HG03558 (cell line): ENCODE data around the gene MCM9.

Experiments
- ATAC-seq: cut with Tn5 transposase; IDR thresholded peaks from one replicate; pipeline ENCODE4 v1.9.1; 2021; ENCODE audit warnings: moderate number of reproducible peaks; ENCODE audit not compliant: unreplicated experiment; ENCODE audit errors: extremely low read depth

The MCM9 gene

GRCh38 chr6:118933855-118934460 lies 1.0 kb downstream of the MCM9 start:
- no peak for ATAC-seq

DNA sequence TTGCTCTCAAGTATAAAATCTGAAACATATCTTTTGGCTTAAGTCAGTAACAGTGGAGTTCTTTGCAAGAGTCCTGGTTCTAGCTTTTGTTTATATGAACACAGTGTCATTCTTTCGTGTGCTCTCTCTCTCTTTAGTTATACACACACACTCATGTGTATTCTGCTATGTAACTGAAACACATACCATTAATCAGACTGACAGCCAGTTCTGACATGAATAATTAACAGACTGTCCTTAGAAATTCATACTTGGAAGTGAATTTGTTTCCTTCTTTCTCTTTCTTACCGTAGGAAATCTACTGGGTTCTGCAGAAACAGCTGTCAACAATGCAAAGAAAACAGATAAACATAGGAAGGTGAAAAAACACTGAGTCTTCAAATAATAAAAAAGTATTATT lies 2.5 kb downstream of the MCM9 start:
- ATAC-seq, result no peak

GRCh38 chr6:118931436-118931835 lies 3.5 kb downstream of the MCM9 start:
- no peak for ATAC-seq

GRCh38 chr6:118930680-118931079 lies 4.3 kb downstream of the MCM9 start:
- ATAC-seq, result no peak

DNA sequence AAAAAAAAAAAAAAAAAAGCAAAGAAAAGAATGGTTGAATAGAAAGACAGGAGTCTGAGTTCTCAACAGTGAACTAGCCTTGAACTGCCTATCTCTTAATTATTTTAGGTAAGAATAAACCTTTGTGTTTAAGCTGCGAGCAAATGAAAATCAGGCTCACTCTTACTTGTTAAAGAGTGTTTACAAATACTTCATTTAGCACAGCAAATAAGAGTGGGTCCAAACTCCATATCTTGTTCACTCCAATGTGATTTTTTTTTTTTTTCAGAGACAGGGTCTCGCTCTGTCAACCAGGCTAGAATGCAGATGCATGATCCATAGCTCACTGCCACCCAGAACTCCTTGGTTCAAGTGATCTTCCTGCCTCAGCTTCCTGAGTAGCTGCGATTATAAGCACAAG lies 11.9 kb downstream of the MCM9 start:
- no peak for ATAC-seq

- ATAC-seq, result no peak
Measured at GRCh38 chr6:118921084-118921483, 13.9 kb downstream of the MCM9 start.

- ATAC-seq, result no peak
Measured at GRCh38 chr6:118918329-118918725, 16.6 kb downstream of the MCM9 start.

DNA sequence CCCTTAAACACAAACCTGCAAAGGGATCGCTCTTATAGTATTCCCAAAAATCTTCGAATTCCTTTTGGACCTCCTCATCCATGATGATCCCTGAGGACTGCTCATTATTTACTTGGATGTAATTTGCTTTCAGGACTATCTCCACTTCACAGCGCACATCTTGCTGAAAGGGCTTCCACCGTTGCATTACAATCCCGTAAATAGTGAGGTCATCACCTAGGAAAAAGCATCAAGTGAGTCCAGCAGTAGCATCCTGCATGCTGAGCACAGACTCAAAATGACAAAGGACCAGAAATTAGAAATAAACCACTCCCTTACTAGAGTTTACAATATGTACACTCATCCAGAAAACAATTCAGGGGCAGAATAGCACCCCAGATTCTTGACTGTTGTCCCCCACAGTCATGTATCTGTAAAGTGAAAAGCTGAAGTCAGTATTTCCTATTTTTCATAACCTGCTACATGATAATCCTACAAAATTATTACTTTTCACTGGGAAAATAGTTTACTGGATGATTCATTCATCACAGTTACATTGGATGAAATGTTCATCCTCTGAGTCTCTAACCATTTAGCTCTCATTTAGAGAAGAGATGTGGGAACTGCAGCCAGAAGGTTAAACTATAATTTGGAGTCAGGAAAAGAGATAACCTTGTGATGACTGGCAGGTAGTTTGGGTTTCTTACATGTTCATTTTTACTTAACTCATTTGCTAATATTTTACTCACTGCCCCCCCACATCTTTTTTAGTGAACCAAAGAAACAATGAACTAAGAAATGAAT lies 17.2 kb downstream of the MCM9 start:
- ATAC-seq, result no peak

- ATAC-seq, result no peak
Measured at GRCh38 chr6:118914598-118914997, 20.4 kb downstream of the MCM9 start.

DNA sequence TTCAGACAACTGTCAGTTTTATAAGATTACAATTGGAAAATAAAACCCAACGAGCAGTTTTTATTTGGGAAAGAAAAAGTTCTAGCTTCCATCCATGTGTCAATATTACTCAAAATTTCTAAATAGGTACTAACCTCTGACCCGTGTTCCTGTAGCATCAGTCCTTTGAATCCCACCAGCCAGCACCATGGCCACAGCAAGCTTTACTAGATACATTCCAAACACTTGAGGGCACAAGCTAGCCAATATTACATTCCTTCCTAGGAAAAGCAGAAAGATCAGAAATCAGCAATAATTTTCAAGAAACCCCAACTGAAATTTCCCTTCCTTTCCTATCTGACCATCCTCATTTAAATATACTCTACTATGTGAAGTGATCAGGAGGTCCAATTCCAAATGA lies 21.8 kb downstream of the MCM9 start:
- ATAC-seq, result no peak

DNA sequence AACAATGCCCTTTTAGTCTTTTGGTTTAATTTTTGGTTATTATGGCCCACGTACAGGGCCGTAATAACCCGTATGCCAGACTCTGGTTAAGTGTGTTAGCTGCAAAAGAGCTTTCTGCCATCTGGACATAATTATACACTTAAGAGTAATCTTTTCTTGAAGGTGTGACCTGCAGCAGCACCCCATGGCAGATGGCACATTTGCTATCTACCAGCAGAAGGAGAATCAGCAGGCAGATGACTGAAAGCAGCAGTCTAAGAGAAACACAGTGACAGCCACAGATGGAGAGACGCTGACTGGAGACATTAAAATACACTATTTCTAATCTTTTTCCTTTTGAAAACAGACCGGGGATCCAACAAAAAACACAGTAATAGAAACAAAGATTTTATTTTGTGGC lies 22.3 kb downstream of the MCM9 start:
- ATAC-seq, result no peak

GRCh38 chr6:118908441-118908840 lies 26.5 kb downstream of the MCM9 start:
- no peak for ATAC-seq

GRCh38 chr6:118905851-118906250 lies 29.1 kb downstream of the MCM9 start:
- no peak for ATAC-seq

- ATAC-seq, result no peak
Measured at GRCh38 chr6:118905084-118905483, 29.9 kb downstream of the MCM9 start.

- no peak for ATAC-seq
Measured at GRCh38 chr6:118903691-118904090, 31.3 kb downstream of the MCM9 start.

GRCh38 chr6:118903138-118903537 lies 31.8 kb downstream of the MCM9 start:
- no peak for ATAC-seq

GRCh38 chr6:118902726-118903125 lies 32.2 kb downstream of the MCM9 start:
- no peak for ATAC-seq

DNA sequence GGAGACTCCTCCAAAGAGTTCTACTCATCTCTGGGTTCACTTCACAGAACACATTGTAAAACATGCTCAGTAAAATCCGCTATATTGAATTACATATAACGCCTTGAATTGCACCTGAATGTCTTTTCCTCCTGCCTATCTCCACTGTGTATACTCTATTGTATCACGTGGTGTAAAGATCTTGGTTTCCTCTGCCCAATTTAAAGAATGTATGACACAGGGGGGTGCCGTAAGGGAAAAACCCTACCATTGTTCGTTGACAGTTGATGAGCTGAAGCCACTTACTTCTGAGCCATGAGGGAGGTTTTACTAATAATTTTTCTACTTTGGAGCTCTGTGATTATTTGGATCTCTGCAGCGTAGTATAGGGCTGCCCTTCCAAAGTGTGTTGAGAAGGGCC lies 35.0 kb downstream of the MCM9 start:
- no peak for ATAC-seq

DNA sequence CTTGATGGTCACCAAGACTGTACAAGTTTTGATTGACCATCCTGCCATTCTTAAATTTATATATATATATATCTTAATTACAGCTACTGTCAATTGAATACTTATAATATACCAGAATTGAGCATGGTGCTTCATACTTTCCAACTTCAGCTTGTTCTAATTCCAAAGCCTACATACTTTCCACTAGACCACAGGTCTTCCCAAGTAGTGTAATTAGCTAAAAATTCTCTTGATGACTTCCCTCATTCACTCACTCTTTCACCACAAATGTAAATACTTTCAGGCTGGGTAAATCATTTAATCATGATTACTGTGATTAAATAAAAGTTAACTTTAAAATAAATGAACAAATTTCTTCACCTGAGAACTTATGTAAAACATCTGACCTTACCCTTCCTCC lies 37.6 kb downstream of the MCM9 start:
- no peak for ATAC-seq

GRCh38 chr6:118896339-118897136 lies 38.4 kb downstream of the MCM9 start:
- peak; percentile 20 for ATAC-seq

- no peak for ATAC-seq
Measured at GRCh38 chr6:118895859-118896258, 39.1 kb downstream of the MCM9 start.
